IMR-90 (cell line): ENCODE measurements around the gene METRNL.
A peak's percentile ranks its signal among the peaks of the same experiment; 100 is the strongest.

Source experiments
- BHLHE40 ChIP-seq: fragments of 150-350 bp; IDR thresholded peaks from 2 replicates; pipeline ENCODE4 v1.6.1; 2016; ENCODE audit warnings: mild to moderate bottlenecking, low read depth, low read length
- CHD1 ChIP-seq: IDR thresholded peaks from 2 replicates; pipeline ENCODE4 v1.6.1; 2012; ENCODE audit warnings: low read depth, low read length, improper control_type of control experiment
- CTCF ChIP-seq: conservative IDR thresholded peaks from 2 replicates; pipeline ENCODE4 v1.5.1; 2012; ENCODE audit warnings: mild to moderate bottlenecking, low read depth, low read length, improper control_type of control experiment
- ELK1 ChIP-seq: fragments of 150-350 bp; IDR thresholded peaks from 2 replicates; pipeline ENCODE4 v1.6.1; 2016; ENCODE audit warnings: low read depth, mild to moderate bottlenecking, low read length, moderate library complexity, borderline replicate concordance
- FOS ChIP-seq: fragments of 150-350 bp; IDR thresholded peaks from 2 replicates; pipeline ENCODE4 v1.6.1; 2016; ENCODE audit warnings: low read depth, low read length
- MAFK ChIP-seq: IDR thresholded peaks from 2 replicates; pipeline ENCODE4 v1.6.1; 2012; ENCODE audit warnings: low read depth, low read length, improper control_type of control experiment
- MXI1 ChIP-seq: IDR thresholded peaks from 2 replicates; pipeline ENCODE4 v1.6.1; 2012; ENCODE audit warnings: low read depth, mild to moderate bottlenecking, low read length, moderate library complexity, borderline replicate concordance
- POLR2A ChIP-seq: IDR thresholded peaks from 2 replicates; pipeline ENCODE4 v1.6.1; 2012; ENCODE audit warnings: mild to moderate bottlenecking, low read depth, low read length
- RAD21 ChIP-seq: IDR thresholded peaks from 2 replicates; pipeline ENCODE4 v1.6.1; 2012; ENCODE audit warnings: low read length, improper control_type of control experiment
- RCOR1 ChIP-seq: IDR thresholded peaks from 2 replicates; pipeline ENCODE4 v1.6.1; 2012; ENCODE audit warnings: mild to moderate bottlenecking, low read length, improper control_type of control experiment; ENCODE audit not compliant: insufficient replicate concordance
- RFX5 ChIP-seq: IDR thresholded peaks from 2 replicates; pipeline ENCODE4 v1.8.0; 2012; ENCODE audit warnings: low read depth, mild to moderate bottlenecking, low read length, moderate library complexity
- SMC3 ChIP-seq: fragments of 150-350 bp; IDR thresholded peaks from 2 replicates; pipeline ENCODE4 v1.6.1; 2016; ENCODE audit warnings: low read depth, mild to moderate bottlenecking, antibody characterized with exemption, low read length, moderate library complexity
- USF2 ChIP-seq: fragments of 150-350 bp; IDR thresholded peaks from 2 replicates; pipeline ENCODE4 v1.6.1; 2017; ENCODE audit warnings: mild to moderate bottlenecking, antibody characterized with exemption, low read length, low read depth

- 0 out of 2 replicates have a peak, but pooled peaks have one; percentile 2 for TF ChIP-seq CTCF
- no peak for TF ChIP-seq POLR2A
- no peak for TF ChIP-seq RFX5
- TF ChIP-seq USF2: no peak
- no peak for TF ChIP-seq RAD21
- TF ChIP-seq FOS: no peak
- no peak for TF ChIP-seq BHLHE40
- TF ChIP-seq RCOR1: no peak
- 0 out of 2 replicates have a peak, but pooled peaks have one; percentile 3 for TF ChIP-seq SMC3
- no peak for TF ChIP-seq MAFK
- no peak for TF ChIP-seq MXI1
- no peak for TF ChIP-seq CHD1
- TF ChIP-seq ELK1: no peak
Observed at GRCh38 chr17:83067718-83068261, 11.6 kb upstream of the METRNL start.
